DND-41 (cell line): Measurements from ENCODE around the gene PRELID3B.

Source experiments
- ATAC-seq: fragments of 200-7000 bp; cut with Tn5 transposase; 3 replicates; pipeline ENCODE4 v1.9.1; 2021; ENCODE audit warnings: low read depth; ENCODE audit not compliant: insufficient read depth
- DNase-seq: peaks from one replicate; pipeline ENCODE4 v3.0.0-alpha.2; 2020
- H2AFZ ChIP-seq: 2 replicates; pipeline ENCODE4 v1.6.0; 2012; ENCODE audit warnings: low read depth, low read length
- H3K27ac ChIP-seq: 2 replicates; pipeline ENCODE4 v1.5.1; 2012; ENCODE audit warnings: low read length, inconsistent platforms
- H3K27me3 ChIP-seq: fragments of 200-600 bp; sonication (generic); 2 replicates; pipeline ENCODE4 v1.6.0; 2012; ENCODE audit warnings: low read length, mild to moderate bottlenecking, inconsistent platforms; ENCODE audit not compliant: insufficient read depth, poor library complexity
- H3K36me3 ChIP-seq: 2 replicates; pipeline ENCODE4 v1.5.1; 2012; ENCODE audit warnings: low read length, inconsistent platforms; ENCODE audit not compliant: insufficient read depth
- H3K4me1 ChIP-seq: 2 replicates; pipeline ENCODE4 v1.5.1; 2012; ENCODE audit warnings: mild to moderate bottlenecking, low read length; ENCODE audit not compliant: insufficient read depth
- H3K4me2 ChIP-seq: 2 replicates; pipeline ENCODE4 v1.6.0; 2012; ENCODE audit warnings: mild to moderate bottlenecking, moderate library complexity, low read length, inconsistent platforms; ENCODE audit not compliant: insufficient read depth
- H3K4me3 ChIP-seq, 2 experiments: fragments of 200-600 bp in 1 of 2; shearing (Covaris generic) in 1 of 2; 2 replicates each; pipeline ENCODE4 v1.5.1; 2012 to 2016; ENCODE audit warnings: inconsistent platforms in 2 of 2, low read length in 2 of 2, mild to moderate bottlenecking in 2 of 2, low read depth in 1 of 2, moderate library complexity in 1 of 2
- H3K79me2 ChIP-seq: 2 replicates; pipeline ENCODE4 v1.6.0; 2012; ENCODE audit warnings: low read length, inconsistent platforms; ENCODE audit not compliant: insufficient read depth
- H3K9ac ChIP-seq: 2 replicates; pipeline ENCODE4 v1.6.0; 2012; ENCODE audit warnings: low read depth, mild to moderate bottlenecking, inconsistent platforms, low read length, moderate library complexity
- H3K9me3 ChIP-seq: 2 replicates; pipeline ENCODE4 v1.5.1; 2012; ENCODE audit warnings: low read length, moderate library complexity, mild to moderate bottlenecking, inconsistent platforms; ENCODE audit not compliant: insufficient read depth, severe bottlenecking
- H4K20me1 ChIP-seq: 2 replicates; pipeline ENCODE4 v1.6.0; 2012; ENCODE audit warnings: low read length; ENCODE audit not compliant: insufficient read depth
- CTCF ChIP-seq: IDR thresholded peaks from 2 replicates; pipeline ENCODE4 v1.5.1; 2012; ENCODE audit warnings: borderline replicate concordance, low read length, moderate library complexity, mild to moderate bottlenecking; ENCODE audit not compliant: poor library complexity, severe bottlenecking; ENCODE audit errors: extremely low read depth
- EZH2 ChIP-seq: IDR thresholded peaks from 3 replicates; pipeline ENCODE4 v1.6.1; 2012; ENCODE audit warnings: borderline replicate concordance, low read depth, mild to moderate bottlenecking, moderate library complexity, low read length, inconsistent platforms; ENCODE audit not compliant: severe bottlenecking

Gene PRELID3B

GRCh38 chr20:58996226-58996611, 46.4 kb downstream of the PRELID3B start:
- Histone ChIP-seq H2AFZ (no peak overlapping the region), H3K79me2 (no peaks in the 10 kb centered on the region), H3K9ac (no peak overlapping the region), H3K4me3 (no peak overlapping the region), H4K20me1 (peaks cover 6% of the 10 kb centered on the region; the same call in 1 of the 2 replicates), H3K36me3 (peaks cover 51% of the 10 kb centered on the region), H3K27me3 (no peaks in the 10 kb centered on the region), H3K4me1 (no peaks in the 10 kb centered on the region), H3K4me2 (no peak overlapping the region), H3K9me3 (no peaks in the 10 kb centered on the region), H3K27ac (no peak overlapping the region)
- ATAC-seq (peak; percentile 27; the same call in 1 of the 3 replicates), DNase-seq (no peak)
- no peak for TF ChIP-seq CTCF
- no peak for TF ChIP-seq EZH2

- Histone ChIP-seq H3K36me3 (peaks cover 57% of the 10 kb centered on the region), H3K9ac (no peak overlapping the region), H4K20me1 (peaks cover 11% of the 10 kb centered on the region; the same call in 1 of the 2 replicates), H3K27ac (no peak overlapping the region), H3K79me2 (no peaks in the 10 kb centered on the region), H3K4me2 (no peak overlapping the region), H3K4me3 (no peak overlapping the region), H3K4me1 (no peaks in the 10 kb centered on the region), H3K9me3 (no peaks in the 10 kb centered on the region), H2AFZ (no peak overlapping the region), H3K27me3 (no peaks in the 10 kb centered on the region)
- TF ChIP-seq EZH2 (no peak), CTCF (no peak)
- DNase-seq (no peak), ATAC-seq (no peak)
Observed at GRCh38 chr20:58995461-58996225, 46.9 kb downstream of the PRELID3B start.

GRCh38 chr20:58994390-58995159, 48.0 kb downstream of the PRELID3B start:
- no peak for ATAC-seq
- H3K4me3 ChIP-seq, result no peak overlapping the region
- H3K4me2 ChIP-seq, result no peak overlapping the region
- H3K79me2 ChIP-seq, result no peaks in the 10 kb centered on the region
- H2AFZ ChIP-seq, result no peak overlapping the region
- H4K20me1 ChIP-seq, result peaks cover 14% of the 10 kb centered on the region; the same call in 1 of the 2 replicates
- TF ChIP-seq EZH2 (no peak), CTCF (no peak)
- DNase-seq, result no peak
- peaks cover 66% of the 10 kb centered on the region for H3K36me3 ChIP-seq
- no peaks in the 10 kb centered on the region for H3K27me3 ChIP-seq
- H3K9ac ChIP-seq, result no peak overlapping the region
- no peak overlapping the region for H3K27ac ChIP-seq
- H3K9me3 ChIP-seq, result no peaks in the 10 kb centered on the region
- H3K4me1 ChIP-seq, result no peaks in the 10 kb centered on the region
